Keratinocyte (primary cell): ENCODE data around the gene FES. TPM values are rescaled to one million over a fixed set of nuclear protein-coding genes. Genes with fewer than 3 reads are reported as not detected.

Source experiments
- DNase-seq: peaks from one replicate; pipeline ENCODE4 v3.0.0-alpha.2; 2011; ENCODE audit warnings: low read depth, missing footprints, low spot score
- FAIRE-seq: peaks from 2 replicates; lab custom pipeline; 2011; peaks lifted over from hg19 to GRCh38; lab: Jason Lieb, UNC
- H2AFZ ChIP-seq: 2 replicates; pipeline ENCODE4 v1.6.0; 2012; ENCODE audit warnings: low read length, control low read depth, inconsistent platforms; ENCODE audit not compliant: control insufficient read depth
- H3K27ac ChIP-seq: 2 replicates; pipeline ENCODE4 v1.5.1; 2011; ENCODE audit warnings: low read length; ENCODE audit not compliant: control insufficient read depth, insufficient read depth
- H3K27me3 ChIP-seq: 3 replicates; pipeline ENCODE4 v1.6.0; 2011; ENCODE audit warnings: low read length; ENCODE audit not compliant: control insufficient read depth, insufficient read depth; ENCODE audit errors: extremely low read depth
- H3K36me3 ChIP-seq, 2 experiments: 2 replicates in 1 of 2; 3 replicates in 1 of 2; pipeline ENCODE4 v1.5.1; 2011; ENCODE audit warnings: low read length in 2 of 2, mild to moderate bottlenecking in 1 of 2; ENCODE audit not compliant: control insufficient read depth in 2 of 2, insufficient read depth in 2 of 2; ENCODE audit errors: extremely low read depth in 1 of 2
- H3K4me1 ChIP-seq: 3 replicates; pipeline ENCODE4 v1.5.1; 2011; ENCODE audit warnings: low read length; ENCODE audit not compliant: control insufficient read depth, insufficient read depth; ENCODE audit errors: extremely low read depth
- H3K4me2 ChIP-seq: 3 replicates; pipeline ENCODE4 v1.6.0; 2011; ENCODE audit warnings: low read depth, low read length; ENCODE audit not compliant: control insufficient read depth, insufficient read depth; ENCODE audit errors: extremely low read depth
- H3K4me3 ChIP-seq, 3 experiments: fragments of 200-600 bp in 1 of 3; sonication (generic) in 1 of 3; 2 replicates in 2 of 3; 3 replicates in 1 of 3; pipeline ENCODE4 v1.5.1; 2011 to 2016; ENCODE audit warnings: low read length in 3 of 3, mild to moderate bottlenecking in 3 of 3, control low read depth in 2 of 3, inconsistent platforms in 1 of 3, low read depth in 1 of 3, mixed read lengths in 1 of 3, mixed run types in 1 of 3, moderate library complexity in 1 of 3; ENCODE audit not compliant: control insufficient read depth in 2 of 3, insufficient read depth in 2 of 3; ENCODE audit errors: extremely low read depth in 1 of 3
- H3K79me2 ChIP-seq: 2 replicates; pipeline ENCODE4 v1.6.0; 2012; ENCODE audit warnings: low read length; ENCODE audit not compliant: control insufficient read depth, insufficient read depth
- H3K9ac ChIP-seq: 3 replicates; pipeline ENCODE4 v1.6.0; 2011; ENCODE audit warnings: low read length; ENCODE audit not compliant: control insufficient read depth, insufficient read depth; ENCODE audit errors: extremely low read depth
- H3K9me1 ChIP-seq: 3 replicates; pipeline ENCODE4 v1.6.0; 2011; ENCODE audit warnings: low read length; ENCODE audit not compliant: control insufficient read depth, insufficient read depth; ENCODE audit errors: extremely low read depth
- H3K9me3 ChIP-seq: 2 replicates; pipeline ENCODE4 v1.5.1; 2012; ENCODE audit warnings: low read depth, low read length; ENCODE audit not compliant: control insufficient read depth
- H4K20me1 ChIP-seq: 3 replicates; pipeline ENCODE4 v1.6.0; 2011; ENCODE audit warnings: low read length; ENCODE audit not compliant: control insufficient read depth, insufficient read depth; ENCODE audit errors: extremely low read depth
- CTCF ChIP-seq, 3 experiments: IDR thresholded peaks in 1 of 3; conservative IDR thresholded peaks in 1 of 3; optimal IDR thresholded peaks in 1 of 3; 2 replicates in 2 of 3; 3 replicates in 1 of 3; pipeline versions ENCODE3 to v1.5.1; 2011; ENCODE audit warnings: low read length in 3 of 3, mild to moderate bottlenecking in 3 of 3, moderate library complexity in 2 of 3, control low read depth in 1 of 3, inconsistent platforms in 1 of 3; ENCODE audit not compliant: insufficient read depth in 2 of 3; ENCODE audit errors: extremely low read depth in 1 of 3
- EZH2 ChIP-seq: IDR thresholded peaks from one replicate; pipeline ENCODE4 v1.6.1; 2012; ENCODE audit warnings: inconsistent platforms, mild to moderate bottlenecking, low read length, moderate library complexity
- dilution Hi-C: fragments of 300-500 bp; cut with MboI; formaldehyde crosslinking; loops from one replicate; pipeline ENCODE4 v1.7.0; 2020; ENCODE audit warnings: low sequenced_read_pairs; ENCODE audit not compliant: extremely low pct_ligation_motif_present
- polyA plus RNA-seq, 5 experiments: library from polyadenylated mRNA; depleted of rRNA in 3 of 5; stranded (reverse) in 3 of 5; stranded (forward) in 1 of 5; unstranded in 1 of 5; fragments of >200 nt; gene quantifications; 1 replicate in 1 of 5; 2 replicates in 3 of 5; 3 replicates in 1 of 5; pipeline versions ENCODE4 v1.2.1 to v1.2.3, GENCODE V29; 2011 to 2012; ENCODE audit warnings: missing spikeins in 2 of 5, low read depth in 1 of 5, low replicate concordance in 1 of 5

Gene FES
- polyA plus RNA-seq, 1 donor (not counting 4 experiments of a cell fraction or from before 2014, with no cell fraction given) = 0.34 TPM

GRCh38 chr15:90938261-90938660, 54.0 kb downstream of the FES start:
- Histone ChIP-seq H4K20me1 (no peaks in the 10 kb centered on the region), H3K9ac (no peak overlapping the region), H3K4me1 (peaks cover 19% of the 10 kb centered on the region), H3K36me3 (peaks cover 33 to 34% of the 10 kb centered on the region in 2 experiments), H3K4me3 (no peak overlapping the region), H2AFZ (no peak overlapping the region), H3K9me1 (no peaks in the 10 kb centered on the region), H3K4me2 (no peak overlapping the region), H3K79me2 (peaks cover 21% of the 10 kb centered on the region), H3K27me3 (no peaks in the 10 kb centered on the region), H3K27ac (no peak overlapping the region), H3K9me3 (no peaks in the 10 kb centered on the region)
- DNase-seq (no peak), FAIRE-seq (no peak)
- TF ChIP-seq EZH2 (no peak), CTCF (optimal IDR thresholded peaks at IDR 0.05 in 1 of 3, IDR thresholded peaks at IDR 0.05 in 1 of 3, conservative IDR thresholded peaks at IDR 0.05 in 1 of 3; ENCODE audit: extremely low read depth in 1 of 3, insufficient read depth in 2 of 3, low read length in 3 of 3) (no peak)
- dilution Hi-C loops = no loop called here

- Histone ChIP-seq H3K27ac (no peak overlapping the region), H3K79me2 (peaks cover 21% of the 10 kb centered on the region), H3K9ac (no peak overlapping the region), H3K4me2 (no peak overlapping the region), H3K9me1 (no peaks in the 10 kb centered on the region), H4K20me1 (no peaks in the 10 kb centered on the region), H3K9me3 (no peaks in the 10 kb centered on the region), H3K36me3 (peaks cover 36 to 43% of the 10 kb centered on the region in 2 experiments), H2AFZ (no peak overlapping the region), H3K27me3 (no peaks in the 10 kb centered on the region), H3K4me1 (peaks cover 11% of the 10 kb centered on the region), H3K4me3 (no peak overlapping the region)
- FAIRE-seq = no peak
- dilution Hi-C loops = no loop called here
- no peak for DNase-seq
- TF ChIP-seq EZH2 (no peak), CTCF (optimal IDR thresholded peaks at IDR 0.05 in 1 of 3, IDR thresholded peaks at IDR 0.05 in 1 of 3, conservative IDR thresholded peaks at IDR 0.05 in 1 of 3; ENCODE audit: extremely low read depth in 1 of 3, insufficient read depth in 2 of 3, low read length in 3 of 3) (no peak)
Measured at GRCh38 chr15:90939756-90940155, 55.5 kb downstream of the FES start.
